Ramos (cell line): ENCODE measurements around the gene RALGPS1.
"Not testable (repeated sequence)": the region's sequence is repeated elsewhere in the genome, so short reads cannot be mapped to it uniquely, and the experiment has no call there.

ENCODE experiments used
- in situ Hi-C: fragments of 300-500 bp; cut with MboI; formaldehyde crosslinking; loops from one replicate; pipeline ENCODE4 v1.14.3; 2022; ENCODE audit warnings: low sequenced_read_pairs; ENCODE audit not compliant: unreplicated experiment

RALGPS1 gene

DNA sequence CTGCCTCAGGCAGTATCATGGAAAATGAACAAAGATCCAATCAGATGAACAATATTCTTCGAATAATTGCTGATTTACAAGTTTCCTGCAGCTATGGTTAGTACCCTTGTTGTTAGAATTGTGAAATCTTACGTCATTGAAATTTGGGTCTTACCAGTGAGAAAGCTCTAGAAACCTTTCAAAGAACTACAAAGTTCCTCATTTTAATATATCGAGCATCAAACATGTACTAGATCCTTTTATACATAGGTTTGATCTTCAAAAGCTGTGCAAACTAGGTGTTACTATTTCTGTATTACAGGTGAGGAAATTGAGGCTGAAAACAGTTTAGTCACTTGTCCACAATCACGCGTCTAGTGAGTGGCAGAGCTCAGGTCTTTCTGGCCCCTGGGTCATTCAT is 251.5 kb downstream of the RALGPS1 start:
- in situ Hi-C loops = no loop called here

- in situ Hi-C loops = no loop called here
These were observed 252.3 kb downstream of the RALGPS1 start for GRCh38 chr9:127166651-127167524.

GRCh38 chr9:127167560-127168326 is 253.2 kb downstream of the RALGPS1 start:
- in situ Hi-C loops = no loop called here

DNA sequence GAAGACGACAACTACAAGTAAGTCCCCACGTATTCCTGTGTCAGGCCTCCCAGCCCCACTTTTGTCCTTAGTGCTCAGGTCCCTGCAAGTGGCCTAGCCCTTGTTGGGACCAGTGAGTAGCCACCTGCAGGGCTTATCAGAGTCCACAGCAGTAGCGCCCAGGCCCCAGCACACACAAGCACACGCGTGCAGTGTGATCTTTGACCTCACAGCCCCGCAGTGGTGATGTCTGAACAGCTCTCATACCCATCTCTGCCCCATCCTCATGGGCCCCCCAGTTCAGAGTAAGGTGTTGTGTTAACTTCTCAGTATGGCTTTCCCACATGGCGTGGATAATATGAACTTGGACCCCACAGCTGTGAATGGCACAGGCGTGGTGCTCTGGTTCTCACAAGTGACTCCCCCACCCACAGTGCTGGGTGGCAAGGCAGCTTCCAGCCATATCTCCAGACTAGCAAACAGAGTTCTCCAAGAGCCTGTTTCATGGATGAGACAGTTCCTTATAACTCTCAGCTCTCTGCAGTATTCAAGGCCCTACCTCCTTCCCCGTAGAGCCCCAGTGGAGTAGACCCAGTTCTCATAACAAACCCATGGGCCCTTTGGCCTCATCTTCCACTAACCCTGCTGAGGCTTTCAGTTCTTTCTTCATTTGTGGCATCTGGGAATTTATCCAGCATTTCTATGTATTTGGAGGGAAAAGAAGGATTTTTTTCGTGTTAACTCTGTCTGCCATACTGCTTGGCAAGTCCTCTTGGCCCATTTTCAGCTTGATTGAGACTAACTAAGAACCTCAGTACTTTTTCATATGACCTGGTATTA is 254.4 kb downstream of the RALGPS1 start:
- in situ Hi-C loops = no loop called here

GRCh38 chr9:127169575-127169883 is 254.9 kb downstream of the RALGPS1 start:
- in situ Hi-C loops = no loop called here

DNA sequence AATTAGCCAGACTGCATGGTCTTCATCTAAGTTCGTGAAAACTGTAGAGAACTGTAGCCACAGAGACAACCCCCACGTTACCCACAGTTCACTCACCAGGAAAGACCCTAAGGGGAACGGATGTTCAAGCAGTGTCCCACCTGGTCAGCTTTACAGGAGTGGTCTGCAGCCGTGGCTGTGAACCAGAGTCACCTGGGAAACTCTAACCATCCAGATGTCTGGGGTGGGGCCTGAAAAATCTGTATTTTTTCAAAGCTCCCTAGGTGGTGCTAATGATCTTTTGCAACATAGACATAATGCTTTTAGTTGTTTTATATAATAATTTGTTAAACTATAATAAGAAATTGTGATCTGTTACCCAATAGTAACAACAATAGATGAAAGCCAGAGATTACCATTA is 255.5 kb downstream of the RALGPS1 start:
- in situ Hi-C loops = no loop called here

GRCh38 chr9:127170652-127171051 is 256.1 kb downstream of the RALGPS1 start:
- in situ Hi-C loops = no loop called here

DNA sequence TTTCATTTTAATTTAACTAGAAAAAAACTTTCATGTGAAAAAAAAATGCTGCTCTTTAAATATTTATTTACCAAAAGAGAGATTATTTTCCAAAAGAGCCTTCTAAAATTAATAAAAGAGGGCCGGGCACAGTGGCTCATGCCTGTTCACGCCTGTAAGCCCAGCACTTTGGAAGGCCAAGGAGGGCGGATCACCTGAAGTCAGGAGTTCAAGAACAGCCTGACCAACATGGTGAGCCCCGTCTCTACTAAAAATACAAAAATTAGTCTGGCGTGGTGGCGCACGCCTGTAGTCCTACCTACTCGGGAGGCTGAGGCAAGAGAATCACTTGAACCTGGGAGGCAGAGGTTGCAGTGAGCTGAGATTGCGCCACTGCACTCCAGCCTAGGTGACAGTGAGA is 256.8 kb downstream of the RALGPS1 start:
- in situ Hi-C loops = not testable (repeated sequence)

- in situ Hi-C loops = no loop called here
These were observed 257.6 kb downstream of the RALGPS1 start for GRCh38 chr9:127172066-127172707.

DNA sequence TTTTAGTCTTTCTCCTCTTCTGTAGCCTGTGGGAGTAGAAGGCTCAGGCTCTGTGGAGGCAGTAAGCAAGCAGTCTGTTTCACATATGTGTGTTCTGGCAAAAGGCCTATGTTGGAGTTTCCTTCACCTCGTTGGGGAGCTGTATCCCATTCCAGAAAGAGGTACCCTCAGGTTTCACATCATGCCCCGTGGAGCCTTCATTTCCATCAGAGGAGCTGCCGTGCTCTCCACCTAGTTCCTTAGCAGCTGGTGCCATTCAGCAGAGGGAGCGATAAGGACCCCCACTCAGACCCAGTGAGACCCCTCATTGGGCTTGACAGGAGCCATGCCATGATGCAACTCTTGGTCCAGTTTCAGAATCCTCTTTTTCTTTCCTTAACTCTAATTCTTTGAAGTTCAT is 258.5 kb downstream of the RALGPS1 start:
- in situ Hi-C loops = no loop called here

GRCh38 chr9:127174386-127175318 is 260.1 kb downstream of the RALGPS1 start:
- in situ Hi-C loops = no loop called here

GRCh38 chr9:127175319-127175715 is 260.7 kb downstream of the RALGPS1 start:
- in situ Hi-C loops = no loop called here

DNA sequence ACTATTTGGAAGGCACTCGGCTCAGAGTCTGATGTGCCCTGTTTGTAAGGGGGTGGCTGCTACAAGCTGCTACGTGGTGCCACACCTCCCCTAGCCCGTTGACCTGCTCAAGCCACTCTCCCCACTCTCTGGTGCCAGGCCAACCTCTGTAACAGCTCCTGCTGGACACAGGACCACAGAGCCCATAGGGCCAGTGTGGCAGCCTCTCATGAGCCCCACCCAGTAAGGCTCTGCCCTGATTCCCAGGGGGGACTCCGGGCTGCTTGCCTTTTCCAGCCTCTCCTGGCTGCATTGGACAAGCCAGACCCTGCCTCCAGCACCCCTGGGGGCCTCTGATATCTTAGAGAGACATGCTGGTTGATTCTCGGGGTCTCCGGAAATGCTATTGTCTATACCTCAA is 261.2 kb downstream of the RALGPS1 start:
- in situ Hi-C loops = no loop called here

GRCh38 chr9:127176631-127177030 is 262.0 kb downstream of the RALGPS1 start:
- in situ Hi-C loops = no loop called here

DNA sequence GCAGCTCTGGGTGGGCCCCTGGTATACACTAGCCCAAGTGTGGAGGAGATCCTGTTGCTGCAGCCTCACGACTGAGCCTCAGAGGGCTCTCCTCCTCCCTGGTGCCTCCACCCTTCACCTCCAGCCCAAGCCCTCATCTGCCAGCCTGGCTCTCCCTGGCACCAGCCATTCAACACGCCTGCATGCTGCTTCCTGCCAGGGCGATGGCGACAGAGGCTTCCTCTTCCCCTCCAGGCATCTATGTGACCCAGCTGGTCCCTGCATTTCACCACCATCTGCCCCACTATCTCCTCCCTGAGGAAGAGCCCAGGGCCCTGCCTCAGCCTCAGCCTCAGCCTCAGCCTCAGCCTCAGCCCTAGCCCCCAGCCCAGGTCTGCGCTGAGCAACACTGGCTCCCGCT is 262.6 kb downstream of the RALGPS1 start:
- in situ Hi-C loops = no loop called here

GRCh38 chr9:127177665-127178265 is 263.2 kb downstream of the RALGPS1 start:
- in situ Hi-C loops = no loop called here

DNA sequence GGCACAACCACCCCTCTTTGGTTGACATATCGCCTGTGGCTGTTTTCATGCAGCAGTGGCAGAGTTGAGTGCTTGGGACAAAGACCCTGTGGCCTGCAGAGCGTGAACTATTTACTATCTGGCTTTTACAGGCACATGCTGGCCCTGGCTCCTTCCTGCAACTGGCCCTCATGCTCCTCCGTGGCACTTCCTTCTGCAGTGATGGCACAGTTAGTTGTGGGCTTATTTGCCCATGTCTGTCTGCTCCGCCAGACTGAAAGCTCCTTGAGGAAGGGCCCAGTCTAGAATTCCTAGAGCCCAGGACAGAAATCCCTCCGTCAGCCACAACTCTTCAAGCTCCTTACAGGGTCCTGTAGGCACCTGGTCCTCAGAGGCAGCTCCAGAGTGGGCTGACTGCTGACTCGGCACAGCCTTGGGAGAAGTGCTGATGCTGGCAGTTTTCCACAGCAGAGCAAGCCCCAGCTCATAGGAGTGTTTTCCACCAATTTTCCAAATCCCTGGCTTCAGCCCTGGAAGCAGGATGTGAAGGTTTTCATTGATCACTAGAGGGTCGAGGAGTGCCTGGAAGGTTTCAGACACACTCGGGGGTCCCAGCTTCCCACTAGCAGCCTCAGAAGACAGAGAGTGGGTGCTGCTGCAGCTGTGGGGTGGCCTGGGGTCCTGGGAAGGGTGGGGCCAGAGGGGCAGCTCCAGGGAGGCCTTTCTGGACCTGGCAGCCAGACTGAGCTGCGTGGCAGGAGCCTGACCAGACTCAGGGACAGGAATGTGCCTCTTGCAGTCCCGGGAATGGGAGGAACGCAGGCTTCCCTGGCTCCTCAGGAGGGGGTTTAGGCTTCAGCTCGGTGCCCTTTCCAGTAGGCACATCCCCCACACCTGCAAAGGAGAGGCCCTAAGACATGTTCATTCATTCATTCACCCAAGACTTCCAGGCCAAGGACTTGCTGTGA is 264.4 kb downstream of the RALGPS1 start:
- in situ Hi-C loops = no loop called here
